HL-60 (cell line): ENCODE measurements around the gene PEX11A.

ENCODE experiments used
- DNase-seq, 2 experiments: peaks; one replicate each; pipeline ENCODE4 v3.0.0-alpha.2; 2010 to 2020; ENCODE audit warnings: low read depth in 1 of 2, low spot score in 1 of 2
- H3K27ac ChIP-seq: fragments of 250-450 bp; sonication (Bioruptor Pico); replicated peaks from 2 replicates; pipeline ENCODE4 v1.5.1; 2020; ENCODE audit warnings: mild to moderate bottlenecking, moderate library complexity
- H3K27me3 ChIP-seq: fragments of 250-450 bp; sonication (Bioruptor Pico); 2 replicates; pipeline ENCODE4 v1.5.1; 2021; ENCODE audit warnings: mild to moderate bottlenecking, moderate library complexity; ENCODE audit not compliant: insufficient read depth, poor library complexity, severe bottlenecking
- H3K4me3 ChIP-seq: replicated peaks from 2 replicates; pipeline ENCODE4 v1.5.1; 2011; ENCODE audit warnings: mild to moderate bottlenecking, control low read depth, low read length; ENCODE audit not compliant: insufficient read depth
- GABPA ChIP-seq: IDR thresholded peaks from 2 replicates; pipeline ENCODE4 v1.6.1; 2012; ENCODE audit warnings: low read depth
- POLR2AphosphoS5 ChIP-seq: IDR thresholded peaks from 2 replicates; pipeline ENCODE4 v1.6.1; 2012; ENCODE audit warnings: low read depth
- SPI1 ChIP-seq: IDR thresholded peaks from 2 replicates; pipeline ENCODE4 v1.6.1; 2012; ENCODE audit warnings: low read depth, mild to moderate bottlenecking, borderline replicate concordance
- TF ChIP-seq, protein P1 (sequence below): IDR thresholded peaks from 2 replicates; pipeline ENCODE4 v1.6.1; 2012; ENCODE audit warnings: low read depth; ENCODE audit not compliant: insufficient replicate concordance
- TF ChIP-seq, protein P2 (sequence below): IDR thresholded peaks from one replicate; pipeline ENCODE4 v1.5.1; 2011; ENCODE audit warnings: low read length, control low read depth, inconsistent platforms; ENCODE audit not compliant: insufficient read depth

PEX11A gene

DNA sequence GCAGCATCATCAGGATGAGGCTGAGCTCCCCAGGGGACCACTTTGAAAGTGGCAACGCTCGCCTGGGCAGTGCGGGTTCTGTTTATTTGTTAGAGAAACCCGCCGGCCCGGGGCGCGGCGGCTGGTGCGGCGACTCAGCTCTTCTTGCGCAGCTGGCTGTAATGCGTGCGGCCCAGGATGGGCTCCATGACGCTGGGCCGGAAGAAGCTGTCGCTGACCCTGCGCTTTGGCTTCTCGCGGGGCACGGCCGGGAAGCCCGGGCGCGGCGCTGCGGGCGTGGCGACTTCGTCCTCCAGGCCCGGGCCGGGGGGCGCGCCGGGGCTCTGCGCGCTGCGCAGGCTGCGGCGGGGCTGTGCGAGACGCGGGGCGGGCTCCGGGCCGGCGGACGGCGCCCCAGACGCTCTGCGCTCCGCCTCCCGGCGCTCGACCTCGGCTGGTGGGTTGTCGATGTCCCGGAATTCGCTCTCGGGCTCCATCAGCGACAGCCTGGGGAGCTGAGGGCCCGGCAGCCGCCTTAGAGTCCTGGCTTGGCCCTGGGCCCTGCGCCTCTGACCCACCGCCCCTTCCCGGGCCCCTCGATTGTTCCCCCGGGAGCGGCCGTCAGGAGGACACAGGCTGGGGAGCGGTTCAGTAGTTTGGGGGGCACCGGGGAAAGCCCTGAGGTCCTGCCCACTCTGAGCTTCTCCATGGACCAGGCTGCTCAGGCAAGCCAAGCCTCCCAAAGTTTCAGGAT is 24.9 kb downstream of the PEX11A start:
- Histone ChIP-seq H3K27me3 (peaks cover 14% of the 10 kb centered on the region), H3K4me3 (peak overlapping the region; percentile 37), H3K27ac (no peak overlapping the region)
- peak; percentile 11 to 33 for DNase-seq
- TF ChIP-seq, protein P1, sequence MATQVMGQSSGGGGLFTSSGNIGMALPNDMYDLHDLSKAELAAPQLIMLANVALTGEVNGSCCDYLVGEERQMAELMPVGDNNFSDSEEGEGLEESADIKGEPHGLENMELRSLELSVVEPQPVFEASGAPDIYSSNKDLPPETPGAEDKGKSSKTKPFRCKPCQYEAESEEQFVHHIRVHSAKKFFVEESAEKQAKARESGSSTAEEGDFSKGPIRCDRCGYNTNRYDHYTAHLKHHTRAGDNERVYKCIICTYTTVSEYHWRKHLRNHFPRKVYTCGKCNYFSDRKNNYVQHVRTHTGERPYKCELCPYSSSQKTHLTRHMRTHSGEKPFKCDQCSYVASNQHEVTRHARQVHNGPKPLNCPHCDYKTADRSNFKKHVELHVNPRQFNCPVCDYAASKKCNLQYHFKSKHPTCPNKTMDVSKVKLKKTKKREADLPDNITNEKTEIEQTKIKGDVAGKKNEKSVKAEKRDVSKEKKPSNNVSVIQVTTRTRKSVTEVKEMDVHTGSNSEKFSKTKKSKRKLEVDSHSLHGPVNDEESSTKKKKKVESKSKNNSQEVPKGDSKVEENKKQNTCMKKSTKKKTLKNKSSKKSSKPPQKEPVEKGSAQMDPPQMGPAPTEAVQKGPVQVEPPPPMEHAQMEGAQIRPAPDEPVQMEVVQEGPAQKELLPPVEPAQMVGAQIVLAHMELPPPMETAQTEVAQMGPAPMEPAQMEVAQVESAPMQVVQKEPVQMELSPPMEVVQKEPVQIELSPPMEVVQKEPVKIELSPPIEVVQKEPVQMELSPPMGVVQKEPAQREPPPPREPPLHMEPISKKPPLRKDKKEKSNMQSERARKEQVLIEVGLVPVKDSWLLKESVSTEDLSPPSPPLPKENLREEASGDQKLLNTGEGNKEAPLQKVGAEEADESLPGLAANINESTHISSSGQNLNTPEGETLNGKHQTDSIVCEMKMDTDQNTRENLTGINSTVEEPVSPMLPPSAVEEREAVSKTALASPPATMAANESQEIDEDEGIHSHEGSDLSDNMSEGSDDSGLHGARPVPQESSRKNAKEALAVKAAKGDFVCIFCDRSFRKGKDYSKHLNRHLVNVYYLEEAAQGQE = no peak
- TF ChIP-seq POLR2AphosphoS5 (no peak), GABPA (no peak), SPI1 (no peak)
- TF ChIP-seq, protein P2, sequence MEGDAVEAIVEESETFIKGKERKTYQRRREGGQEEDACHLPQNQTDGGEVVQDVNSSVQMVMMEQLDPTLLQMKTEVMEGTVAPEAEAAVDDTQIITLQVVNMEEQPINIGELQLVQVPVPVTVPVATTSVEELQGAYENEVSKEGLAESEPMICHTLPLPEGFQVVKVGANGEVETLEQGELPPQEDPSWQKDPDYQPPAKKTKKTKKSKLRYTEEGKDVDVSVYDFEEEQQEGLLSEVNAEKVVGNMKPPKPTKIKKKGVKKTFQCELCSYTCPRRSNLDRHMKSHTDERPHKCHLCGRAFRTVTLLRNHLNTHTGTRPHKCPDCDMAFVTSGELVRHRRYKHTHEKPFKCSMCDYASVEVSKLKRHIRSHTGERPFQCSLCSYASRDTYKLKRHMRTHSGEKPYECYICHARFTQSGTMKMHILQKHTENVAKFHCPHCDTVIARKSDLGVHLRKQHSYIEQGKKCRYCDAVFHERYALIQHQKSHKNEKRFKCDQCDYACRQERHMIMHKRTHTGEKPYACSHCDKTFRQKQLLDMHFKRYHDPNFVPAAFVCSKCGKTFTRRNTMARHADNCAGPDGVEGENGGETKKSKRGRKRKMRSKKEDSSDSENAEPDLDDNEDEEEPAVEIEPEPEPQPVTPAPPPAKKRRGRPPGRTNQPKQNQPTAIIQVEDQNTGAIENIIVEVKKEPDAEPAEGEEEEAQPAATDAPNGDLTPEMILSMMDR = no peak

DNA sequence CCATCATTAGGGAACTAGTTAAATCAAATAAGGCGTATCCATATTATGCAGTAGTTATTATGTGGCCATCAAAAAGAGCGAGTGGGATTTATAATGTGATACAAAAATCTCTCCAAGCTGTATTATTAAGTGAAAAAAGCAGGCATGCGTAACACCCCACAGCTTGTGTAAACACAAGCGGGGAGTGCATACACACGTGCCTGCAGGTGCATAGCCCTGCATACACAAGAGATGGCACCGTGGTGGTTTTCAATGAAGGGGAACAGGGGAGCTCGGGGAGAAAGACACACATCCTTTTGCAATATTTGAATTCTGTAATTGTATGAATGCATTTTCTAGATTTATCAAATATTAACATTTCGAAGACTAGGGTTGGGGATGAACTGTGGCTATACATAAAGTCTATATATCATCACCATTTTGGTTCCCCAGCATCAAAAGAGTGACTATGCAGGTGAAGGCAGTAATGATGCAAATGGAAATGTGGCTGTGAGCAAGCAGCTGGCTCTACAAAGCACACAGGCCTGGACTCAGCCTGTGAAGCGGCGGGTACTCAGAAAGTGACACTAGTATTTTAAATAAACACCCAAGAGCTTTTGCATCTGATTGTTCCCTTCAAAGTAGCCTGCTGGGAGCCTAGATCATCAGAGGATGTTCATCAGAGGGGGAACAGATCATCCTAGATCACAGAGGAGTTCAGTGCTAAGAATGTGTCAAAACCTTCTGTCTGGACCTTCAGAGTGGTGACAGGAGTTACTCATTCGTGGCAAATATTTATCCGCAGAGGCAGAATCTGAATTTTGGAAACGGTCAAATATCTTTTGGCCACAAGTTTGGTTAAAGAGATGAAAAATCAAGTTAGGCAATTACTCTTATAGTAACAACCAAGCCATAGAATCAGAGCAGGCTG is 25.9 kb downstream of the PEX11A start:
- H3K27me3 ChIP-seq = peaks cover 14% of the 10 kb centered on the region
- H3K27ac ChIP-seq = no peak overlapping the region
- no peak for DNase-seq
- TF ChIP-seq SPI1 (no peak), POLR2AphosphoS5 (no peak), GABPA (no peak)
- TF ChIP-seq, protein P2 = no peak
- TF ChIP-seq, protein P1 = no peak
- no peak overlapping the region for H3K4me3 ChIP-seq

DNA sequence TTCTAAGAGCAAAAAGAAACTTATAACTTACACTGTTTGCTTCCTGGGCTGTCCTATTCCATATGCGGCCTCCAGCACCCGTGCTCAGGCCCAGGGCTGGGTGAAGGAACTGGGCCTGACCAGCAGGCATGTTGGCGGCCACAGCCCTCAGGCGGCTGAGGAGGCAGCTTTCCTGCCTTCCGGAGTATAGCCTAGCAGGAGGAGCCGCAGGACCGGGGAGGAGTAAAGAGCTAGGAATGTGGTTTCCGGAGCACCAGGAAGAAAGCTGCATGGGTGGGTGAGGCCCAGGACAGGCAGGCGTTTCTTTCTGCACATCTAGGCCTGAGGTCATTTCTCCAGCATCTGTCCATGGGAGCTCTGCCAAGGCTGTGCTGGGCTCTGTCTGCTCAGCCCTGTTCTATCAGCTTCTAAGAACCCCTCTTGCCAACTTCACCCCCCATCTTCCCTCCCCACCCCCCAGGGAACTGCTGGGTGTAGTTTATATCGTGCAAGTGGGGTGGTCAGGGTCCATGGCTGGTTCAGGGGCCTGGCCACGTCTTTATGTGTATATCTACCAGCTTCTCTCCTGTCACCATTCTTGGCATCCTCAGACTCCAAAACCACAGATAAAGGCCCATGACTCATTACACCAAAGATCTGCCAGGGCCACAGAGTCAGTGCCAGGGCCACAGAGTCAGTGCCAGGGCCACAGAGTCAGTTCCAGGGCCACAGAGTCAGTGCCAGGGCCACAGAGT is 27.5 kb downstream of the PEX11A start:
- no peak overlapping the region for H3K27ac ChIP-seq
- no peak overlapping the region for H3K4me3 ChIP-seq
- TF ChIP-seq GABPA = no peak
- TF ChIP-seq, protein P2 = no peak
- TF ChIP-seq, protein P1 = no peak
- TF ChIP-seq POLR2AphosphoS5 = no peak
- TF ChIP-seq SPI1 = no peak
- no peak for DNase-seq
- H3K27me3 ChIP-seq = peaks cover 14% of the 10 kb centered on the region
